Loucy (cell line): ENCODE results near the gene WDR93.

Experiments used
- H2AFZ ChIP-seq: fragments of 200-600 bp; sonication (generic); 2 replicates; pipeline ENCODE4 v1.6.0; 2016; ENCODE audit warnings: antibody characterized with exemption, mild to moderate bottlenecking, low read length, moderate library complexity
- H3F3A ChIP-seq: fragments of 200-600 bp; 2 replicates; pipeline ENCODE4 v1.6.0; 2016; ENCODE audit warnings: antibody characterized with exemption, low read depth, mild to moderate bottlenecking
- H3K27me3 ChIP-seq: fragments of 200-600 bp; sonication (generic); 2 replicates; pipeline ENCODE4 v1.6.1; 2014; ENCODE audit warnings: low read length, mild to moderate bottlenecking; ENCODE audit not compliant: insufficient read depth, poor library complexity, severe bottlenecking
- H3K36me3 ChIP-seq: fragments of 200-600 bp; sonication (generic); 2 replicates; pipeline ENCODE4 v1.6.1; 2016; ENCODE audit warnings: low read length; ENCODE audit not compliant: insufficient read depth
- H3K4me1 ChIP-seq: fragments of 200-600 bp; sonication (generic); 2 replicates; pipeline ENCODE4 v1.5.1; 2014; ENCODE audit warnings: low read length, mild to moderate bottlenecking; ENCODE audit not compliant: insufficient read depth, poor library complexity, severe bottlenecking
- H3K4me2 ChIP-seq: fragments of 200-600 bp; sonication (generic); 2 replicates; pipeline ENCODE4 v1.6.0; 2014; ENCODE audit warnings: antibody characterized with exemption, low read length, low read depth, mild to moderate bottlenecking; ENCODE audit not compliant: poor library complexity, severe bottlenecking
- H3K4me3 ChIP-seq: fragments of 200-600 bp; sonication (generic); 2 replicates; pipeline ENCODE4 v1.5.1; 2014; ENCODE audit warnings: low read length, mild to moderate bottlenecking, mixed read lengths; ENCODE audit not compliant: poor library complexity, severe bottlenecking
- H3K79me2 ChIP-seq: fragments of 200-600 bp; sonication (generic); 2 replicates; pipeline ENCODE4 v1.6.1; 2014; ENCODE audit warnings: low read length; ENCODE audit not compliant: insufficient read depth
- H3K9ac ChIP-seq: fragments of 200-600 bp; sonication (generic); 2 replicates; pipeline ENCODE4 v1.6.0; 2014; ENCODE audit warnings: mild to moderate bottlenecking, low read depth, low read length, moderate library complexity; ENCODE audit not compliant: poor library complexity, severe bottlenecking
- H3K9me2 ChIP-seq: fragments of 200-600 bp; sonication (generic); replicated peaks from 2 replicates; pipeline ENCODE4 v1.6.1; 2016; ENCODE audit warnings: low read depth, low read length, mixed read lengths
- H3K9me3 ChIP-seq: fragments of 200-600 bp; sonication (generic); 2 replicates; pipeline ENCODE4 v1.6.1; 2014; ENCODE audit warnings: mild to moderate bottlenecking, antibody characterized with exemption, low read length, low read depth; ENCODE audit not compliant: insufficient read depth
- H4K20me1 ChIP-seq: fragments of 200-600 bp; sonication (generic); 2 replicates; pipeline ENCODE4 v1.6.0; 2014; ENCODE audit warnings: antibody characterized with exemption, low read length, mild to moderate bottlenecking; ENCODE audit not compliant: insufficient read depth, poor library complexity, severe bottlenecking
- EZH2phosphoT487 ChIP-seq: fragments of 200-600 bp; IDR thresholded peaks from 2 replicates; pipeline ENCODE4 v1.6.1; 2018; ENCODE audit warnings: antibody characterized with exemption, mild to moderate bottlenecking, moderate library complexity, borderline replicate concordance
- TF ChIP-seq, protein P1 (sequence below): fragments of 200-600 bp; sonication (generic); conservative IDR thresholded peaks from 2 replicates; pipeline ENCODE4 v1.5.1; 2014; ENCODE audit warnings: mild to moderate bottlenecking, antibody characterized with exemption, low read length

Gene WDR93

DNA sequence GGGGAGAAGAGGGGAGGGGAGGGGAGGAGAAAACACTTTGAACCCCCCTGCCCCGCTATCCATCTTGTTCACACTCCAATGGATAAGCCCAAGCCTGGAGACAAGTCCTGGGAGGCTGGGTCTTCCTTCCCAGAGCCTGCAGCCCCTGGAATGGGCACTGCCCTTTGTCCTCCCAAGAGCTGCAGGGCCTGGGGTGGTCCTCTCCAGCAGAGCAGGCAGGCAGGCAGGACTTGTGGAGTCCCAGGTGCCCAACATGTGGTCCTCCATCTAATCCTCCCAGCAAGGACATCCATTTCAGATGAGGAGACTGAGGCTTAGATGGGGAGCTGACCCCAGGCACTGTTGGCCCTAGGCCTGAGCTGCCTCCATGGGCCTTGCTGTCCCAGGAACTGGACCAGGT lies 75.1 kb downstream of the WDR93 start:
- TF ChIP-seq EZH2phosphoT487 = no peak
- TF ChIP-seq, protein P1, sequence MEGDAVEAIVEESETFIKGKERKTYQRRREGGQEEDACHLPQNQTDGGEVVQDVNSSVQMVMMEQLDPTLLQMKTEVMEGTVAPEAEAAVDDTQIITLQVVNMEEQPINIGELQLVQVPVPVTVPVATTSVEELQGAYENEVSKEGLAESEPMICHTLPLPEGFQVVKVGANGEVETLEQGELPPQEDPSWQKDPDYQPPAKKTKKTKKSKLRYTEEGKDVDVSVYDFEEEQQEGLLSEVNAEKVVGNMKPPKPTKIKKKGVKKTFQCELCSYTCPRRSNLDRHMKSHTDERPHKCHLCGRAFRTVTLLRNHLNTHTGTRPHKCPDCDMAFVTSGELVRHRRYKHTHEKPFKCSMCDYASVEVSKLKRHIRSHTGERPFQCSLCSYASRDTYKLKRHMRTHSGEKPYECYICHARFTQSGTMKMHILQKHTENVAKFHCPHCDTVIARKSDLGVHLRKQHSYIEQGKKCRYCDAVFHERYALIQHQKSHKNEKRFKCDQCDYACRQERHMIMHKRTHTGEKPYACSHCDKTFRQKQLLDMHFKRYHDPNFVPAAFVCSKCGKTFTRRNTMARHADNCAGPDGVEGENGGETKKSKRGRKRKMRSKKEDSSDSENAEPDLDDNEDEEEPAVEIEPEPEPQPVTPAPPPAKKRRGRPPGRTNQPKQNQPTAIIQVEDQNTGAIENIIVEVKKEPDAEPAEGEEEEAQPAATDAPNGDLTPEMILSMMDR = no peak
- H3K36me3 ChIP-seq = no peaks in the 10 kb centered on the region

GRCh38 chr15:89766357-89767311 lies 76.0 kb downstream of the WDR93 start:
- Histone ChIP-seq H3K9ac (no peak overlapping the region), H3K9me3 (no peaks in the 10 kb centered on the region), H3K9me2 (no peaks in the 10 kb centered on the region), H3K4me2 (no peak overlapping the region), H3K79me2 (no peaks in the 10 kb centered on the region), H3K4me1 (no peaks in the 10 kb centered on the region), H3K4me3 (no peak overlapping the region), H3K27me3 (no peaks in the 10 kb centered on the region), H4K20me1 (no peaks in the 10 kb centered on the region), H3F3A (no peaks in the 10 kb centered on the region), H2AFZ (no peak overlapping the region), H3K36me3 (no peaks in the 10 kb centered on the region)
- TF ChIP-seq, protein P1 = no peak
- no peak for TF ChIP-seq EZH2phosphoT487

More for the DNA sequence above, 75.1 kb downstream of the WDR93 start:
- no peaks in the 10 kb centered on the region for H3K79me2 ChIP-seq
- no peak overlapping the region for H3K4me3 ChIP-seq
- no peak overlapping the region for H2AFZ ChIP-seq
- no peaks in the 10 kb centered on the region for H3K4me1 ChIP-seq
- H3K27me3 ChIP-seq = no peaks in the 10 kb centered on the region
- H3K9me3 ChIP-seq = no peaks in the 10 kb centered on the region
- no peak overlapping the region for H3K9ac ChIP-seq
- H3F3A ChIP-seq = no peaks in the 10 kb centered on the region
- no peak overlapping the region for H3K4me2 ChIP-seq
- H4K20me1 ChIP-seq = no peaks in the 10 kb centered on the region
- no peaks in the 10 kb centered on the region for H3K9me2 ChIP-seq

DNA sequence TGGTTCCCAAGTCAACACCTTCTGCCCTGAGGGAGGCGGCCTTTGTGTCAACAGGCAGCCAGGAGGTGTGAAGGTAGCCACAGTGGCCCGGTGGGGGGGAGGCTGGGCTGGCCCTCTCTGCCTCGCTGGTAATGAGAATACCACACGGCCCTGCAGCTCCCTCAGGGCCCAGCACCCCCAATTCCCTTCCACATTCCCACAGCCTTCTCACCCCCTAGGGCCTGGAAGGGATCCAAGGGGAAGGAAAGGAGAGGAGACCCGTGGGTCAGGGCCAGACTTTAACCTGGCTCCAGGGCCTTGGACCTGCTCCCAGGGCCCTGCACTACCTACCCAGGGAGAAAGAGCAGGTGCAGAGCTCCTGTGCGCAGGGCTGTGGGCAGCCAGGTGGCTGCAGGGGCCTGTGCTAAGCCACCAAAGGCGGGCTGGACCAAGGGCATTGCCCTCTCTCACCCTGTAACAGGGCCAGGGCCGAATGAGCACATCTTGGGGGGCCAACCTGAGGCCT lies 76.9 kb downstream of the WDR93 start:
- no peaks in the 10 kb centered on the region for H3K9me3 ChIP-seq
- H3K9ac ChIP-seq = no peak overlapping the region
- H3K4me1 ChIP-seq = no peaks in the 10 kb centered on the region
- H3K4me2 ChIP-seq = no peak overlapping the region
- no peaks in the 10 kb centered on the region for H3K27me3 ChIP-seq
- no peaks in the 10 kb centered on the region for H4K20me1 ChIP-seq
- no peaks in the 10 kb centered on the region for H3K9me2 ChIP-seq
- H3K79me2 ChIP-seq = no peaks in the 10 kb centered on the region
- no peaks in the 10 kb centered on the region for H3K36me3 ChIP-seq
- H3K4me3 ChIP-seq = no peak overlapping the region
- no peaks in the 10 kb centered on the region for H3F3A ChIP-seq
- H2AFZ ChIP-seq = no peak overlapping the region
- TF ChIP-seq EZH2phosphoT487 = no peak
- TF ChIP-seq, protein P1 = no peak
